H1 (cell line): Measurements from ENCODE around the gene IGF1. TPM values are rescaled to one million over a fixed set of nuclear protein-coding genes. Genes with fewer than 3 reads are reported as not detected.

Experiments used
- KDM4A ChIP-seq: IDR thresholded peaks from one replicate; pipeline ENCODE4 v1.7.1; 2012; ENCODE audit warnings: low read depth, mild to moderate bottlenecking, moderate library complexity, low read length, inconsistent platforms; ENCODE audit not compliant: severe bottlenecking
- polyA plus RNA-seq, 7 experiments: library from polyadenylated mRNA; depleted of rRNA in 3 of 7; stranded (reverse) in 5 of 7; unstranded in 2 of 7; fragments of >200 nt in 5 of 7; fragments of 200-250 nt in 2 of 7; gene quantifications; 1 replicate in 5 of 7; 2 replicates in 1 of 7; 4 replicates in 1 of 7; pipeline versions ENCODE4 v1.2.1 to v1.2.3, GENCODE V29; 2011 to 2013; ENCODE audit warnings: missing spikeins in 2 of 7, mixed read lengths in 2 of 7
- total RNA-seq: library from RNA; stranded (reverse); fragmentation: NEBNext Ultra II Directional; extraction: Animal tissue kit (Norgen Biotek cat#: 25700); gene quantifications from 2 replicates; pipeline ENCODE4 v1.2.1, GENCODE V29; 2021

IGF1 gene
- total and polyA plus RNA-seq, 2 of the 8 experiments (the other 6 are each of a cell fraction or from before 2014, with no cell fraction given), result not detected

GRCh38 chr12:102526656-102527055 lies 46.3 kb upstream of the IGF1 start (continued):
- TF ChIP-seq KDM4A, result no peak
